EL (cell line): Measurements from ENCODE around the gene F10.
"Not testable (repeated sequence)": the region's sequence is repeated elsewhere in the genome, so short reads cannot be mapped to it uniquely, and the experiment has no call there.

Source experiments
- DNase-seq: peaks from one replicate; pipeline ENCODE4 v3.0.0-alpha.2; 2016

F10 gene

DNA sequence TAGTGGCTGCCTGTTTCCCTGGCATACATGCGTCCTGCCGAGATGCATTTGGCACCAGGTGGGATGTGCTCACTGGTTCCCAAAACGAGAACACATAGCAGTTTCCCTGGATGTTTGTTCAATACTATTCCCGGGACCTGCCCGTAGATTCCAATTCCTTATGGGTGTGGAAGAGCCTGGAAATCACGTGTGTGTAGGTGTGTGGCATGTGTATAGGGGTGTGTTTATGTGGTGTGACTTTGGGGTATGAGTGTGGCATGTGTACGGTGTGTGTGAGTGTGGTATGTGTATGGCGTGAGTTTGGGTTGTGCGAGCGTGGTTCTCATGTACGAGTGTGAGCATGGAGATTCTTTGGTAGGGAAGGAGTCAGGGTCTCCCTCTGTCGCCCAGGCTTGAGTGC is 19.9 kb upstream of the F10 start:
- no peak for DNase-seq

- no peak for DNase-seq
Observed at GRCh38 chr13:113103646-113104045, 19.0 kb upstream of the F10 start.

DNA sequence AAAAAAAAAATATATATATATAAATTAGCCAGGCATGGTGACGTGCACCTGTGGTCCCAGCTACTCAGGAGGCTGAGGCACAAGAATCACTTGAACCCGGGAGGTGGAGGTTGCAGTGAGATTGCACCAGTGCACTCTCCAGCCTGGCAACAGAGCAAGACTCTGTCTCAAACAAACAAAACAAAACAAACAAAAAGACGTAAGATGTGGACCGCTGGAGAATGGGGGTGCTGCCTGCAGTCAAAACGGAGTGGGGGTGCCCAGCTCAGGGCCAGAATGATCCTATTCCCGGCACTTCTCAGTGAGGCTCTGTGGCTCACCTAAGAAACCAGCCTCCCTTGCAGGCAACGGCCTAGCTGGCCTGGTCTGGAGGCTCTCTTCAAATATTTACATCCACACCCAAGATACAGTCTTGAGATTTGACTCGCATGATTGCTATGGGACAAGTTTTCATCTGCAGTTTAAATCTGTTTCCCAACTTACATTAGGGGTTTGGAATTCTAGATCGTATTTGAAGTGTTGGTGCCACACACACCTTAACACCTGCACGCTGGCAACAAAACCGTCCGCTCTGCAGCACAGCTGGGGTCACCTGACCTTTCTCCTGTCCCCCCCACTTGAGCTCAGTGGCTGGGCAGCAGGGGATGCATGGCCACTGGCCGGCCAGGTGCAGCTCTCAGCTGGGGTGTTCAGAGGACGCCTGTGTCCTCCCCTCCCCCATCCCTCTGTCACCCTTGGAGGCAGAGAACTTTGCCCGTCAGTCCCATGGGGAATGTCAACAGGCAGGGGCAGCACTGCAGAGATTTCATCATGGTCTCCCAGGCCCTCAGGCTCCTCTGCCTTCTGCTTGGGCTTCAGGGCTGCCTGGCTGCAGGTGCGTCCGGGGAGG is 17.3 kb upstream of the F10 start, which contains the start of gene F7:
TSS of gene F7 (plus strand) at position 760 of the 889 bp plus-strand sequence. CDS start at position 811, 51 bp downstream.
- DNase-seq: no peak

GRCh38 chr13:113105921-113106452 is 16.6 kb upstream of the F10 start:
- DNase-seq: no peak

DNA sequence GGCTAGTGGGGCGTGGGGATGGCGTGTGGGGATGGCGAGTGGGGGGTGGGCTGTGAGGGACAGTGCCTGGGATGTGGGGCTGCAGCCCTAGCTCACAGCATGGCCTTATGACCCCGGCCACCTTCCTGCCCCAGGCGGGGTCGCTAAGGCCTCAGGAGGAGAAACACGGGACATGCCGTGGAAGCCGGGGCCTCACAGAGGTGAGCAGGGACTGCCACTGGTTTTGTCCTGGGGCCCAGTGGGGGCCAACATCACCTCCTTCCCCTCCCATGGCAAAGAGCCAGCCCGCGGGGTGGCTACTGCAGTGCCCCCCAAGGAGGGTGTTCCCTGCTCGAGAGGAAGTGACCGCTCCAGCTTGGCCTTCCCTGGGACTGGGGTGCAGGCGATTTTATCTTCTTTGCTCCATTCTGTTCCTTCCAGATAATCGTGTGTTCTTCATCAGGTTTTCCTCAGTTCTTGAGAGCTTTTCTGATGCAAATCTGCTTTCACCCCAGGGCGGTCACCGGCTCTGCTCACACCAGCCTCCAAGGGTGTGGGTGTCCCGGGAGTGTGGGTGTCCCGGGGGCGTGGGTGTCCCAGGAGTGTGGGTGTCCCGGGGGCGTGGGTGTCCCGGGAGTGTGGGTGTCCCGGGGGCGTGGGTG is 15.8 kb upstream of the F10 start:
- no peak for DNase-seq

DNA sequence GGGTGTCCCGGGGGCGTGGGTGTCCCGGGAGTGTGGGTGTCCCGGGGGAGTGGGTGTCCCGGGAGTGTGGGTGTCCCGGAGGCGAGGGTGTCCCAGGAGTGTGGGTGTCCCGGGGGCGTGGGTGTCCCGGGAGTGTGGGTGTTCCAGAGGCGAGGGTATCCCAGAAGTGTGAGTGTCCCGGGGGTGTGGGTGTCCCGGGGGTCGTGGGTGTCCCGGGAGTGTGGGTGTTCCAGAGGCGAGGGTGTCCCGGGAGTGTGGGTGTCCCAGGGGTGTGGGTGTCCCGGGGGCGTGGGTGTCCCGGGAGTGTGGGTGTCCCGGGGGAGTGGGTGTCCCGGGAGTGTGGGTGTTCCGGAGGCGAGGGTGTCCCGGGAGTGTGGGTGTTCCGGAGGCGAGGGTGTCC is 14.1 kb upstream of the F10 start:
- not testable (repeated sequence) for DNase-seq

- DNase-seq: no peak
Observed at GRCh38 chr13:113109151-113110047, 13.2 kb upstream of the F10 start.

DNA sequence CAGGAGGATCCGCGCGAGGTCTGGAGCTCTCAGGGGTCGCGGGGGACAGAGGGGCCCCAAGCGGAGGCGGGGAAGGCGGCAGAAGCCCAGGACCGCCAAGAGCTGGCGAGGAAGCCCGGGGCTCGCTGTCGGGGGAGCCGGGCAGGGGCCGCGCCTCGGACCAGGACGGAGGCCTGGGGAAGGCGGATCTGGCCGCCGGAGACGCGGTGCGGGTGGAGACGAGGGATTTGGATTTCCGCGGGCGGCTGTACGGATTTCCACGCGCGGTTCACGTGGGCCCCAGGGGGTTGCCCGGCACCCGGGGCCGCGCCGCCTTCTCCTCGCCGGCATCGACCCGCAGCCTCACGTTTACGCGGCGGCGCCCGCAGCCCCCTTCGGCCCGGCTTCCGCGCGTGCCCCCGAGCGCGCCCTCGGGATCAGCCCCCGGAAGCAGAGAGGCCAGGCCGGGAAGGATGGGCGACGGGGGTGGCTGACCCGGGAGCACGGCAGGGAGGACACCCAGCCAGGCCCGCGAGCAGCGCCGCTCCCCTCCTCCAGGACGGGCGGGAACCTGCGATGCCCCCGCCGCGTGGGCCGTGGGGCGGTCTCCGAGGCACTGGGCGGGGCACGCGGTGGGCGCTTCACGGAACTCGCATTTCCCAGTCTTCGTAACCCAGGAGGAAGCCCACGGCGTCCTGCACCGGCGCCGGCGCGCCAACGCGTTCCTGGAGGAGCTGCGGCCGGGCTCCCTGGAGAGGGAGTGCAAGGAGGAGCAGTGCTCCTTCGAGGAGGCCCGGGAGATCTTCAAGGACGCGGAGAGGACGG is 12.3 kb upstream of the F10 start:
- DNase-seq: no peak

- DNase-seq: no peak
Observed at GRCh38 chr13:113110852-113111315, 11.7 kb upstream of the F10 start.

DNA sequence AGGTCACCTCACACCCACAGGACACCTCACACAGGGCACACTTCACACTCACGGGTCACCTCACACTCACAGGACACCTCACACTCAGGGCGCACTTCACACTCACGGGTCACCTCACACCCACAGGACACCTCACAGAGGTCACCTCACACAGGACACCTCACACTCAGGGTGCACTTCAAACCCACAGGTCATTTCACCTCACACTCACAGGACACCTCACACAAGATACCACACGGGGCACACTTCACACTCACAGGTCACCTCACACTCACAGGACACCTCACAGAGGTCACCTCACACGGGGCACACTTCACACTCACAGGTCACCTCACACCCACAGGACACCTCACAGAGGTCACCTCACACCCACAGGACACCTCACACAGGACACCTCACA is 10.8 kb upstream of the F10 start:
- DNase-seq: not testable (repeated sequence)

GRCh38 chr13:113112475-113112874 is 10.1 kb upstream of the F10 start:
- not testable (repeated sequence) for DNase-seq

- no peak for DNase-seq
Observed at GRCh38 chr13:113112893-113113845, 9.4 kb upstream of the F10 start.

GRCh38 chr13:113113846-113114271 is 8.7 kb upstream of the F10 start:
- no peak for DNase-seq

DNA sequence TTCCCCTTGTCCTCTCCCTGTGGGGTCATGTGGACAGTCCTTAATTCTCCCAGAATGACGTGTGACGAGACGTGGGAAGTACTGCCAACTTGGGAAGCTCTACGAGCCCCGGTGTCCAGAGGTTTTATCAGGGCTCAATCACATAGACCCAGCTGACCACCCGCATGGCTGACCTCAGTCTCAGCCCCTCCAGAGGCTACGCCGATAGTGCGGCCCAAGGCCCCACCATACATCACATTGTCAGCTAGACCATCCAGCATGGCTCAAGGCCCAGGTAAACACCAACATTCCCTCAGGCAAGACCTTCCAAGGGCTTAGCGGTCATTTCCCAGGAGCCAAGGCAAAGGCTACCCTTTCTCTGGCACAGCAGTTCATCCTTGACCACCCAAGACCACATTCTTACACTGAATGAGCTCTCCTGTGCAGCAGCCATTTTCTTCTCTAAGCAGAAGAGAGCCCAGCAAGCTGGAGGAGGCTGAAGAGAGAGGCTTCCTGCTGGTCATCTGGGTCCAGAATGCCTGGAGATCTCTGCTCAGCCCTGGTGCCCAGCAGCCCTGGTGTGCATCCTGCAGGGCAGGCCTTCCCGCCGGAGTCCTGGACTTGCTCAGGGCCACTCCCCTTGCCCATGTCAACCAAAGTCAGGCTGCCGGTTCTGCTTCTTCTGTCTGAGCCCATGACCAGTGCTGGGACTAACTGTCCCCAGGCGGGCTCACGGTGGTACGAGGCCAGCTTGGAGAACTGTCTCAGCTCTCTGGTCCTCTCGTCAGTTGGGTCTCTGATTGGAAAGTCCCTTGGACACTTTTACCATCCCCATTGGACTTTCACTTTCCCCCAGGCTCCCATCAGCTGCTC is 7.9 kb upstream of the F10 start:
- DNase-seq: no peak

- DNase-seq: no peak
Observed at GRCh38 chr13:113115363-113116205, 7.0 kb upstream of the F10 start.

GRCh38 chr13:113116206-113116800 is 6.3 kb upstream of the F10 start:
- no peak for DNase-seq

DNA sequence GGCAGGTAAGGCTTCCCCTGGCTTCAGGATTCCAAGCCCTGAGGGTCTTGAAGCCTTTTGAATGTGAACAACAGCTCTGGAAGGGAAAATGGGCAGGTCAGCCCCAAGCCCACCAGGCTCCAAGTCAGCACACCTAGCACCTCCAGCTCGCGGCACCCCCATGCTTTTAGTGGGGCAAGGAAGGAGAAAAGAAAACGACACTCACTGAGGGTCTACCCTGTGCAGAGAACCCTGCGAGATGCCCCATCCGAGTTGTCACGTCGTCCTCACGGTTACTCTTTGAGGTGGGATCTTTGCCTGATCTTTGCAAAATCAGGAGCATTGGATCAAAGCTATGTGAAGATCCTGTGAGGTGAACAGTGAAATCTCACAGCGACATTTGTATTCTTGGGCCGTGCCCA is 5.7 kb upstream of the F10 start:
- no peak for DNase-seq

- peak; percentile 26 for DNase-seq
Observed at GRCh38 chr13:113117335-113117872, 5.2 kb upstream of the F10 start.
